ENCODE data around the gene LMOD3. TPM values are rescaled to one million over a fixed set of nuclear protein-coding genes. Genes with fewer than 3 reads are reported as not detected.
A peak's percentile ranks its signal among the peaks of the same experiment; 100 is the strongest.

Gene LMOD3
- total RNA-seq, 1 donor from 2014 or later, result 168 TPM

- no peak for DNase-seq (ENCODE audit: low read depth)
Measured at GRCh38 chr3:69126216-69126615, 3.8 kb upstream of the LMOD3 start.

- DNase-seq (ENCODE audit: low read depth), result peak; percentile 44
Measured at GRCh38 chr3:69121950-69122349, 445 bp downstream of the LMOD3 start.

GRCh38 chr3:69121513-69121912 is 882 bp downstream of the LMOD3 start:
- peak; percentile 24 for DNase-seq (ENCODE audit: low read depth)

GRCh38 chr3:69120879-69121464 is 1.4 kb downstream of the LMOD3 start:
- peak; percentile 83 for DNase-seq (ENCODE audit: low read depth)

GRCh38 chr3:69119681-69120080 is 2.7 kb downstream of the LMOD3 start:
- no peak for DNase-seq (ENCODE audit: low read depth)

GRCh38 chr3:69119138-69119537 is 3.3 kb downstream of the LMOD3 start:
- no peak for DNase-seq (ENCODE audit: low read depth)

- DNase-seq (ENCODE audit: low read depth), result no peak
Measured at GRCh38 chr3:69118555-69118954, 3.8 kb downstream of the LMOD3 start.

GRCh38 chr3:69116897-69117296 is 5.5 kb downstream of the LMOD3 start:
- peak; percentile 83 for DNase-seq (ENCODE audit: low read depth)

- DNase-seq (ENCODE audit: low read depth), result no peak
Measured at GRCh38 chr3:69116162-69116561, 6.2 kb downstream of the LMOD3 start.

- peak; percentile 54 for DNase-seq (ENCODE audit: low read depth)
Measured at GRCh38 chr3:69115731-69116130, 6.7 kb downstream of the LMOD3 start.

- DNase-seq (ENCODE audit: low read depth), result peak; percentile 83
Measured at GRCh38 chr3:69113536-69113935, 8.9 kb downstream of the LMOD3 start.

- peak; percentile 59 for DNase-seq (ENCODE audit: low read depth)
Measured at GRCh38 chr3:69110941-69111546, 11.4 kb downstream of the LMOD3 start.

GRCh38 chr3:69108811-69109210 is 13.6 kb downstream of the LMOD3 start:
- no peak for DNase-seq (ENCODE audit: low read depth)

GRCh38 chr3:69107841-69108240 is 14.6 kb downstream of the LMOD3 start:
- no peak for DNase-seq (ENCODE audit: low read depth)

GRCh38 chr3:69105320-69105719 is 17.1 kb downstream of the LMOD3 start:
- no peak for DNase-seq (ENCODE audit: low read depth)

GRCh38 chr3:69104586-69104985 is 17.8 kb downstream of the LMOD3 start:
- no peak for DNase-seq (ENCODE audit: low read depth)

GRCh38 chr3:69103123-69103522 is 19.3 kb downstream of the LMOD3 start:
- no peak for DNase-seq (ENCODE audit: low read depth)

- DNase-seq (ENCODE audit: low read depth), result no peak
Measured at GRCh38 chr3:69102384-69102783, 20.0 kb downstream of the LMOD3 start.

- no peak for DNase-seq (ENCODE audit: low read depth)
Measured at GRCh38 chr3:69099576-69099975, 22.8 kb downstream of the LMOD3 start.

GRCh38 chr3:69097407-69098086 is 24.8 kb downstream of the LMOD3 start:
- peak; percentile 96 for DNase-seq (ENCODE audit: low read depth)

- no peak for DNase-seq (ENCODE audit: low read depth)
Measured at GRCh38 chr3:69096299-69096698, 26.1 kb downstream of the LMOD3 start.

GRCh38 chr3:69095636-69096035 is 26.8 kb downstream of the LMOD3 start:
- peak; percentile 86 for DNase-seq (ENCODE audit: low read depth)

Data from myocyte (in vitro differentiated cells).